ENCODE measurements around the gene HMGN1. TPM values are rescaled to one million over a fixed set of nuclear protein-coding genes. Genes with fewer than 3 reads are reported as not detected.

HMGN1 gene
- total RNA-seq, 2 experiments from 2014 or later = 264 to 492 TPM

- no peaks in the 10 kb centered on the region for H3K36me3 ChIP-seq (ENCODE audit: insufficient read depth, low read length)
- no peaks in the 10 kb centered on the region for H3K9me2 ChIP-seq (ENCODE audit: insufficient read depth, low read length)
- no TSS peak for BruUV-seq (replicated peaks)
- TF ChIP-seq EZH2phosphoT487 (IDR thresholded peaks at IDR 0.05; ENCODE audit: borderline replicate concordance, low read depth, low read length) (no peak), CTCF (conservative IDR thresholded peaks at IDR 0.05; ENCODE audit: low read length) (no peak)
- no peak overlapping the region for H3K27ac ChIP-seq (ENCODE audit: low read depth, low read length, poor library complexity, severe bottlenecking)
- CTCF ChIA-PET (ENCODE audit: unreplicated experiment) = interaction anchor here (0.6 kb wide), 1 partner anchor 346 kb away, joined by 3 read pairs; no protein-coding TSS in a partner anchor
- H3K9me3 ChIP-seq (ENCODE audit: low read length) = no peaks in the 10 kb centered on the region
- H3K4me3 ChIP-seq (ENCODE audit: low read depth, low read length, poor library complexity, severe bottlenecking) = no peak overlapping the region
- H4K20me1 ChIP-seq (ENCODE audit: insufficient read depth, low read length) = no peaks in the 10 kb centered on the region
- no peak overlapping the region for H2AFZ ChIP-seq (ENCODE audit: low read length)
- POLR2A ChIA-PET = interaction anchor here (0.7 to 1.2 kb wide), 4 partner anchors 10 to 97 kb away, joined by 3 to 4 read pairs (median 4); no protein-coding TSS in a partner anchor
- no peak for DNase-seq (ENCODE audit: low spot score)
- no peaks in the 10 kb centered on the region for H3K79me2 ChIP-seq (ENCODE audit: insufficient read depth, low read depth, low read length)
- no peaks in the 10 kb centered on the region for H3K4me1 ChIP-seq (ENCODE audit: insufficient read depth, low read length, poor library complexity, severe bottlenecking)
- intact Hi-C loops (cut with micrococcal nuclease; ENCODE audit: unreplicated experiment) = no loop called here
- H3K4me2 ChIP-seq (ENCODE audit: low read length) = no peak overlapping the region
These were observed 15.0 kb upstream of the HMGN1 start for GRCh38 chr21:39363607-39364555.

GRCh38 chr21:39362733-39363132 is 13.8 kb upstream of the HMGN1 start:
- Histone ChIP-seq H3K9me3 (ENCODE audit: low read length) (no peaks in the 10 kb centered on the region), H3K36me3 (ENCODE audit: insufficient read depth, low read length) (no peaks in the 10 kb centered on the region), H3K27ac (ENCODE audit: low read depth, low read length, poor library complexity, severe bottlenecking) (no peak overlapping the region), H2AFZ (ENCODE audit: low read length) (no peak overlapping the region), H3K4me2 (ENCODE audit: low read length) (no peak overlapping the region), H4K20me1 (ENCODE audit: insufficient read depth, low read length) (no peaks in the 10 kb centered on the region), H3K9me2 (ENCODE audit: insufficient read depth, low read length) (no peaks in the 10 kb centered on the region), H3K4me1 (ENCODE audit: insufficient read depth, low read length, poor library complexity, severe bottlenecking) (no peaks in the 10 kb centered on the region), H3K79me2 (ENCODE audit: insufficient read depth, low read depth, low read length) (no peaks in the 10 kb centered on the region), H3K4me3 (ENCODE audit: low read depth, low read length, poor library complexity, severe bottlenecking) (no peak overlapping the region)
- TF ChIP-seq CTCF (conservative IDR thresholded peaks at IDR 0.05; ENCODE audit: low read length) (no peak), EZH2phosphoT487 (IDR thresholded peaks at IDR 0.05; ENCODE audit: borderline replicate concordance, low read depth, low read length) (no peak)
- CTCF ChIA-PET (ENCODE audit: unreplicated experiment) = interaction anchor here (0.5 kb wide), 1 partner anchor 50 kb away, joined by 9 read pairs; no protein-coding TSS in a partner anchor
- BruUV-seq (replicated peaks) = no TSS peak
- DNase-seq (ENCODE audit: low spot score) = no peak
- POLR2A ChIA-PET = interaction anchor here (0.6 to 1.2 kb wide), 4 partner anchors 9 to 32 kb away, joined by 3 to 4 read pairs (median 4); no protein-coding TSS in a partner anchor
- intact Hi-C loops (cut with micrococcal nuclease; ENCODE audit: unreplicated experiment) = no loop called here

GRCh38 chr21:39359382-39359781 is 10.5 kb upstream of the HMGN1 start:
- BruUV-seq (replicated peaks) = no TSS peak
- CTCF ChIA-PET (ENCODE audit: unreplicated experiment) = no interaction called here

More at GRCh38 chr21:39359382-39359781, 10.5 kb upstream of the HMGN1 start:
- Histone ChIP-seq H3K4me1 (ENCODE audit: insufficient read depth, low read length, poor library complexity, severe bottlenecking) (no peaks in the 10 kb centered on the region), H3K9me2 (ENCODE audit: insufficient read depth, low read length) (no peaks in the 10 kb centered on the region), H2AFZ (ENCODE audit: low read length) (no peak overlapping the region), H3K27ac (ENCODE audit: low read depth, low read length, poor library complexity, severe bottlenecking) (no peak overlapping the region), H3K4me3 (ENCODE audit: low read depth, low read length, poor library complexity, severe bottlenecking) (no peak overlapping the region), H3K4me2 (ENCODE audit: low read length) (no peak overlapping the region), H4K20me1 (ENCODE audit: insufficient read depth, low read length) (no peaks in the 10 kb centered on the region), H3K36me3 (ENCODE audit: insufficient read depth, low read length) (no peaks in the 10 kb centered on the region), H3K9me3 (ENCODE audit: low read length) (no peaks in the 10 kb centered on the region), H3K79me2 (ENCODE audit: insufficient read depth, low read depth, low read length) (no peaks in the 10 kb centered on the region)
- intact Hi-C loops (cut with micrococcal nuclease; ENCODE audit: unreplicated experiment) = no loop called here
- POLR2A ChIA-PET = interaction anchor here (1.6 kb wide), 1 partner anchor 10 kb away, joined by 4 read pairs; no protein-coding TSS in a partner anchor
- TF ChIP-seq CTCF (conservative IDR thresholded peaks at IDR 0.05; ENCODE audit: low read length) = no peak
- TF ChIP-seq EZH2phosphoT487 (IDR thresholded peaks at IDR 0.05; ENCODE audit: borderline replicate concordance, low read depth, low read length) = no peak
- DNase-seq (ENCODE audit: low spot score) = no peak

All from OCI-LY7 (cell line).